MM.1S (cell line): Measurements from ENCODE around the gene HTRA3.

Source experiments
- CTCF ChIP-seq: fragments of 300-600 bp; sonication (generic); IDR thresholded peaks from 2 replicates; pipeline ENCODE4 v1.5.1; 2016; ENCODE audit warnings: antibody characterized with exemption, low read length, mixed read lengths
- EZH2 ChIP-seq: fragments of 300-600 bp; sonication (generic); optimal IDR thresholded peaks from 2 replicates; pipeline ENCODE3; 2017; ENCODE audit warnings: low read depth, mild to moderate bottlenecking, antibody characterized with exemption, low read length, mixed read lengths
- EZH2phosphoT487 ChIP-seq: fragments of 300-600 bp; sonication (generic); IDR thresholded peaks from 2 replicates; pipeline ENCODE4 v1.6.1; 2018; ENCODE audit warnings: antibody characterized with exemption, low read length

- TF ChIP-seq CTCF (no peak), EZH2 (no peak), EZH2phosphoT487 (no peak)
Observed at GRCh38 chr4:8334786-8335460, 65.4 kb downstream of the HTRA3 start.
